ENCODE measurements around the gene CCDC157.

The CCDC157 gene

DNA sequence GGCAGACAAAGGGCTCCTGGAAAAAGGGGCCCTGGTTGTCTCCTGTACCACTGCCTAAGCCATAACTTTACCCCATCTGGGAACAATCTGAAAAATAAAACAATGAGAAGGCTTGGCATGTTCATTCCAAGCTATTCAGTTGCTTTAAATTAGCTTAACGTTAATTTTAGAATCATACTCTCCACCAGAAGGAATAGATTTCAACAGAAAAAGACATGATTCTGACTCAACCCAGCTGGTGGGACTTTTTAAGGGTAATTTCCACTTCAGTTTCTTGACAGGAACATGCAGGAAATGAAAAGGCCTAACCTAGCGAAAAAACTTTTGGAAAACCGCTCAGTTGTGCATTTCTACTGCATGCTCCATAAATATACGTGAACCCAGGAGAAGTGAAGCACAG, 8.0 kb upstream of the CCDC157 start:
- no peaks in the 10 kb centered on the region for H3K4me1 ChIP-seq (ENCODE audit: control insufficient read depth, insufficient read depth, low read length)
- H3K9me3 ChIP-seq (ENCODE audit: control insufficient read depth, insufficient read depth, low read depth, low read length), result no peaks in the 10 kb centered on the region
- TF ChIP-seq HOXD13 (CRISPR knock-in tag; IDR thresholded peaks at IDR 0.05; ENCODE audit: borderline replicate concordance) (no peak), KLF8 (tag by site-specific recombination; IDR thresholded peaks at IDR 0.05) (no peak), ZNF555 (tag by site-specific recombination; conservative IDR thresholded peaks at IDR 0.05) (no peak), ZNF433 (tag by site-specific recombination; IDR thresholded peaks at IDR 0.05; ENCODE audit: low read depth) (no peak), ZNF169 (tag by site-specific recombination; IDR thresholded peaks at IDR 0.05) (no peak), ZNF354C (tag by site-specific recombination; IDR thresholded peaks at IDR 0.05; ENCODE audit: borderline replicate concordance, low read depth) (no peak), ZNF157 (tag by site-specific recombination; IDR thresholded peaks at IDR 0.05) (no peak), ZFP3 (tag by site-specific recombination; IDR thresholded peaks at IDR 0.05; ENCODE audit: low read depth) (no peak), YY2 (tag by site-specific recombination; IDR thresholded peaks at IDR 0.05) (no peak), ZNF560 (tag by site-specific recombination; IDR thresholded peaks at IDR 0.05; ENCODE audit: borderline replicate concordance) (no peak), GLIS1 (tag by site-specific recombination; IDR thresholded peaks at IDR 0.05) (no peak), ZNF16 (tag by site-specific recombination; IDR thresholded peaks at IDR 0.05; ENCODE audit: low read depth) (no peak), ZNF571 (tag by site-specific recombination; IDR thresholded peaks at IDR 0.05) (no peak), ZNF121 (tag by site-specific recombination; IDR thresholded peaks at IDR 0.05) (no peak), MEIS1 (CRISPR knock-in tag; IDR thresholded peaks at IDR 0.05; ENCODE audit: borderline replicate concordance) (no peak)
- TF ChIP-seq, protein P1, sequence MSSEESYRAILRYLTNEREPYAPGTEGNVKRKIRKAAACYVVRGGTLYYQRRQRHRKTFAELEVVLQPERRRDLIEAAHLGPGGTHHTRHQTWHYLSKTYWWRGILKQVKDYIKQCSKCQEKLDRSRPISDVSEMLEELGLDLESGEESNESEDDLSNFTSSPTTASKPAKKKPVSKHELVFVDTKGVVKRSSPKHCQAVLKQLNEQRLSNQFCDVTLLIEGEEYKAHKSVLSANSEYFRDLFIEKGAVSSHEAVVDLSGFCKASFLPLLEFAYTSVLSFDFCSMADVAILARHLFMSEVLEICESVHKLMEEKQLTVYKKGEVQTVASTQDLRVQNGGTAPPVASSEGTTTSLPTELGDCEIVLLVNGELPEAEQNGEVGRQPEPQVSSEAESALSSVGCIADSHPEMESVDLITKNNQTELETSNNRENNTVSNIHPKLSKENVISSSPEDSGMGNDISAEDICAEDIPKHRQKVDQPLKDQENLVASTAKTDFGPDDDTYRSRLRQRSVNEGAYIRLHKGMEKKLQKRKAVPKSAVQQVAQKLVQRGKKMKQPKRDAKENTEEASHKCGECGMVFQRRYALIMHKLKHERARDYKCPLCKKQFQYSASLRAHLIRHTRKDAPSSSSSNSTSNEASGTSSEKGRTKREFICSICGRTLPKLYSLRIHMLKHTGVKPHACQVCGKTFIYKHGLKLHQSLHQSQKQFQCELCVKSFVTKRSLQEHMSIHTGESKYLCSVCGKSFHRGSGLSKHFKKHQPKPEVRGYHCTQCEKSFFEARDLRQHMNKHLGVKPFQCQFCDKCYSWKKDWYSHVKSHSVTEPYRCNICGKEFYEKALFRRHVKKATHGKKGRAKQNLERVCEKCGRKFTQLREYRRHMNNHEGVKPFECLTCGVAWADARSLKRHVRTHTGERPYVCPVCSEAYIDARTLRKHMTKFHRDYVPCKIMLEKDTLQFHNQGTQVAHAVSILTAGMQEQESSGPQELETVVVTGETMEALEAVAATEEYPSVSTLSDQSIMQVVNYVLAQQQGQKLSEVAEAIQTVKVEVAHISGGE (tag by site-specific recombination; conservative IDR thresholded peaks at IDR 0.05; ENCODE audit: low read depth), result no peak
- TF ChIP-seq, protein P2, sequence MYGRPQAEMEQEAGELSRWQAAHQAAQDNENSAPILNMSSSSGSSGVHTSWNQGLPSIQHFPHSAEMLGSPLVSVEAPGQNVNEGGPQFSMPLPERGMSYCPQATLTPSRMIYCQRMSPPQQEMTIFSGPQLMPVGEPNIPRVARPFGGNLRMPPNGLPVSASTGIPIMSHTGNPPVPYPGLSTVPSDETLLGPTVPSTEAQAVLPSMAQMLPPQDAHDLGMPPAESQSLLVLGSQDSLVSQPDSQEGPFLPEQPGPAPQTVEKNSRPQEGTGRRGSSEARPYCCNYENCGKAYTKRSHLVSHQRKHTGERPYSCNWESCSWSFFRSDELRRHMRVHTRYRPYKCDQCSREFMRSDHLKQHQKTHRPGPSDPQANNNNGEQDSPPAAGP (tag by site-specific recombination; IDR thresholded peaks at IDR 0.05), result no peak
- ChIA-PET CTCF (interaction anchor here (1.2 kb wide), 1 partner anchor 39 kb away, joined by 3 read pairs; no protein-coding TSS in a partner anchor), POLR2A (interaction anchor here (1.1 to 1.7 kb wide), 2 partner anchors 19 to 48 kb away, joined by 3 read pairs; partner anchors contain the start of gene SEC14L2)
- no peak overlapping the region for H3K27ac ChIP-seq (ENCODE audit: extremely low read depth, low read depth, low read length)
- H3K4me3 ChIP-seq (ENCODE audit: low read depth, low read length), result no peak overlapping the region
- H3K36me3 ChIP-seq (ENCODE audit: control insufficient read depth in 2 of 2, insufficient read depth in 1 of 2, low read length in 2 of 2), result peaks cover 71 to 97% of the 10 kb centered on the region in 2 experiments

DNA sequence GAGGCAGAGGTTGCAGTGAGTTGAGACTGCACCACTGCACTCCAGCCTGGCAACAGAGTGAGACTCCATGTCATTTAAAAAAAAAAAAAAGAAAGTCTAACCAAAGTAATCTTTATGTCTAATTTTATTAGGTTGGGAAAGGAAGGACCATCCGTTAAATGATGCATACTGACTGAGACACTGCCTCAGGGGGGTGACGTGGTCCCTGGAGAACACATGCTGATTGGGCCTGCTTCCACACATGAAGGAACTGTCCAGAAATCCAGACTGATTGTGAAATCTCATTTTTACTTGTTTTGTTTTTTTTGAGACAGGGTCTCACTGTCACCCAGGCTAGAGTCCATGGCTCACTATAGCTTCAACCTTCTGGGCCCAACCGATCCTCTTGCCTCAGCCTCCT, 5.6 kb upstream of the CCDC157 start:
- POLR2A ChIA-PET, result interaction anchor here (0.6 kb wide), 1 partner anchor 420 kb away, joined by 4 read pairs; no protein-coding TSS in a partner anchor
- H3K9me3 ChIP-seq (ENCODE audit: control insufficient read depth, insufficient read depth, low read depth, low read length), result no peaks in the 10 kb centered on the region
- peaks cover 51 to 86% of the 10 kb centered on the region in 2 experiments for H3K36me3 ChIP-seq (ENCODE audit: control insufficient read depth in 2 of 2, insufficient read depth in 1 of 2, low read length in 2 of 2)
- H3K4me1 ChIP-seq (ENCODE audit: control insufficient read depth, insufficient read depth, low read length), result peaks cover 5% of the 10 kb centered on the region; the same call in 1 of the 2 replicates
- H3K4me3 ChIP-seq (ENCODE audit: low read depth, low read length), result no peak overlapping the region
- no peak overlapping the region for H3K27ac ChIP-seq (ENCODE audit: extremely low read depth, low read depth, low read length)
- CTCF ChIA-PET, result no interaction called here
- TF ChIP-seq HOXA7 (CRISPR knock-in tag; IDR thresholded peaks at IDR 0.05; ENCODE audit: borderline replicate concordance) (no peak), ZNF626 (tag by site-specific recombination; IDR thresholded peaks at IDR 0.05) (no peak), ZNF549 (tag by site-specific recombination; IDR thresholded peaks at IDR 0.05) (no peak), ZNF501 (tag by site-specific recombination; IDR thresholded peaks at IDR 0.05) (no peak), ZNF184 (tag by site-specific recombination; IDR thresholded peaks at IDR 0.05) (no peak), ZNF416 (tag by site-specific recombination; IDR thresholded peaks at IDR 0.05) (no peak), ZSCAN30 (tag by site-specific recombination; IDR thresholded peaks at IDR 0.05) (no peak), IKZF3 (tag by site-specific recombination; IDR thresholded peaks at IDR 0.05) (no peak), REPIN1 (tag by site-specific recombination; IDR thresholded peaks at IDR 0.05; ENCODE audit: low read depth) (no peak)
- TF ChIP-seq, protein P3, sequence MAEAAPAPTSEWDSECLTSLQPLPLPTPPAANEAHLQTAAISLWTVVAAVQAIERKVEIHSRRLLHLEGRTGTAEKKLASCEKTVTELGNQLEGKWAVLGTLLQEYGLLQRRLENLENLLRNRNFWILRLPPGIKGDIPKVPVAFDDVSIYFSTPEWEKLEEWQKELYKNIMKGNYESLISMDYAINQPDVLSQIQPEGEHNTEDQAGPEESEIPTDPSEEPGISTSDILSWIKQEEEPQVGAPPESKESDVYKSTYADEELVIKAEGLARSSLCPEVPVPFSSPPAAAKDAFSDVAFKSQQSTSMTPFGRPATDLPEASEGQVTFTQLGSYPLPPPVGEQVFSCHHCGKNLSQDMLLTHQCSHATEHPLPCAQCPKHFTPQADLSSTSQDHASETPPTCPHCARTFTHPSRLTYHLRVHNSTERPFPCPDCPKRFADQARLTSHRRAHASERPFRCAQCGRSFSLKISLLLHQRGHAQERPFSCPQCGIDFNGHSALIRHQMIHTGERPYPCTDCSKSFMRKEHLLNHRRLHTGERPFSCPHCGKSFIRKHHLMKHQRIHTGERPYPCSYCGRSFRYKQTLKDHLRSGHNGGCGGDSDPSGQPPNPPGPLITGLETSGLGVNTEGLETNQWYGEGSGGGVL (tag by site-specific recombination; IDR thresholded peaks at IDR 0.05), result no peak
- TF ChIP-seq, protein P4, sequence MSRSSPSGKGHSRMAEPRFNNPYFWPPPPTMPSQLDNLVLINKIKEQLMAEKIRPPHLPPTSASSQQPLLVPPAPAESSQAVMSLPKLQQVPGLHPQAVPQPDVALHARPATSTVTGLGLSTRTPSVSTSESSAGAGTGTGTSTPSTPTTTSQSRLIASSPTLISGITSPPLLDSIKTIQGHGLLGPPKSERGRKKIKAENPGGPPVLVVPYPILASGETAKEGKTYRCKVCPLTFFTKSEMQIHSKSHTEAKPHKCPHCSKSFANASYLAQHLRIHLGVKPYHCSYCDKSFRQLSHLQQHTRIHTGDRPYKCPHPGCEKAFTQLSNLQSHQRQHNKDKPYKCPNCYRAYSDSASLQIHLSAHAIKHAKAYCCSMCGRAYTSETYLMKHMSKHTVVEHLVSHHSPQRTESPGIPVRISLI (tag by site-specific recombination; IDR thresholded peaks at IDR 0.05), result no peak
- TF ChIP-seq, protein P5, sequence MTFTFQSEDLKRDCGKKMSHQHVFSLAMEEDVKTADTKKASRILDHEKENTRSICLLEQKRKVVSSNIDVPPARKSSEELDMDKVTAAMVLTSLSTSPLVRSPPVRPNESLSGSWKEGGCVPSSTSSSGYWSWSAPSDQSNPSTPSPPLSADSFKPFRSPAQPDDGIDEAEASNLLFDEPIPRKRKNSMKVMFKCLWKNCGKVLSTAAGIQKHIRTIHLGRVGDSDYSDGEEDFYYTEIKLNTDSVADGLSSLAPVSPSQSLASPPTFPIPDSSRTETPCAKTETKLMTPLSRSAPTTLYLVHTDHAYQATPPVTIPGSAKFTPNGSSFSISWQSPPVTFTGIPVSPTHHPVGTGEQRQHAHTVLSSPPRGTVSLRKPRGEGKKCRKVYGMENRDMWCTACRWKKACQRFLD (tag by site-specific recombination; IDR thresholded peaks at IDR 0.05), result no peak
